Measurements from ENCODE around the gene JAGN1.
"Not testable (repeated sequence)": the region's sequence is repeated elsewhere in the genome, so short reads cannot be mapped to it uniquely, and the experiment has no call there.

Gene JAGN1

DNA sequence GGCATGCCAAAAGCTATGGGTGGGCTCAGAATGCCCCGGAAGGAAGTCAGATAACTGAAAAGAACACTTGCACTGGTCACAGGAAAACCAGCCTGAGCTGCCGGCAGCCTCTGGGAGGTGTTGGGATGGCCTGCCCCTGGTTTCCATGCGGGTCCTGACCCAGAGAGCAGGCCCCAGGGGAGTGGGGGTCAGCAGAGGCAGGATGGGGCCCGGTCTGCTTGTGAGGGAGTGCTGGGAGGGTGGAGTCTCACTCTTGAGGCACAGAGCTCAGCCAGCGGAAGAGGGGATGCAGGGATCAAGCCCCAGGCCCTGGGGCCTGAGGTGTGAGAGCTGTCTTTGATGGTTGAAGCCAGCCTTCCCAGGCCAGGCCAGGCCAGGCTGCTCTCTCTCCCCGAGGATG is 44.2 kb upstream of the JAGN1 start:
- Histone ChIP-seq H3K27me3 (ENCODE audit: control insufficient read depth, low read length) (no peaks in the 10 kb centered on the region), H4K20me1 (ENCODE audit: control insufficient read depth, insufficient read depth, low read depth, low read length) (no peaks in the 10 kb centered on the region), H3K27ac (ENCODE audit: low read depth, low read length) (no peak overlapping the region), H3K36me3 (ENCODE audit: control insufficient read depth, low read length) (peaks cover 19% of the 10 kb centered on the region), H3K9me3 (ENCODE audit: control insufficient read depth, insufficient read depth, low read length) (no peaks in the 10 kb centered on the region), H3F3A (ENCODE audit: control insufficient read depth, insufficient read depth) (no peaks in the 10 kb centered on the region), H3K9me2 (replicated peaks; ENCODE audit: control insufficient read depth, low read length) (no peaks in the 10 kb centered on the region), H3K4me3 (ENCODE audit: low read length) (no peak overlapping the region), H3K4me2 (ENCODE audit: low read length) (no peak overlapping the region), H3K79me2 (ENCODE audit: control insufficient read depth, low read length) (peaks cover 18% of the 10 kb centered on the region), H3K4me1 (ENCODE audit: control insufficient read depth, low read length) (peaks cover 13% of the 10 kb centered on the region)
- TF ChIP-seq CTCF (IDR thresholded peaks at IDR 0.05; ENCODE audit: low read depth, low read length, poor library complexity, severe bottlenecking) (no peak), EZH2phosphoT487 (IDR thresholded peaks at IDR 0.05; ENCODE audit: borderline replicate concordance, low read length) (no peak)

GRCh38 chr3:9846931-9847488 is 43.4 kb upstream of the JAGN1 start:
- Histone ChIP-seq H3K4me3 (ENCODE audit: low read length) (no peak overlapping the region), H3K27me3 (ENCODE audit: control insufficient read depth, low read length) (no peaks in the 10 kb centered on the region), H3F3A (ENCODE audit: control insufficient read depth, insufficient read depth) (no peaks in the 10 kb centered on the region), H3K4me2 (ENCODE audit: low read length) (no peak overlapping the region), H3K79me2 (ENCODE audit: control insufficient read depth, low read length) (peaks cover 17% of the 10 kb centered on the region), H3K9me2 (replicated peaks; ENCODE audit: control insufficient read depth, low read length) (no peaks in the 10 kb centered on the region), H3K36me3 (ENCODE audit: control insufficient read depth, low read length) (peaks cover 11% of the 10 kb centered on the region), H3K27ac (ENCODE audit: low read depth, low read length) (no peak overlapping the region), H4K20me1 (ENCODE audit: control insufficient read depth, insufficient read depth, low read depth, low read length) (no peaks in the 10 kb centered on the region), H3K9me3 (ENCODE audit: control insufficient read depth, insufficient read depth, low read length) (no peaks in the 10 kb centered on the region), H3K4me1 (ENCODE audit: control insufficient read depth, low read length) (peaks cover 13% of the 10 kb centered on the region)
- no peak for TF ChIP-seq EZH2phosphoT487 (IDR thresholded peaks at IDR 0.05; ENCODE audit: borderline replicate concordance, low read length)
- no peak for TF ChIP-seq CTCF (IDR thresholded peaks at IDR 0.05; ENCODE audit: low read depth, low read length, poor library complexity, severe bottlenecking)

DNA sequence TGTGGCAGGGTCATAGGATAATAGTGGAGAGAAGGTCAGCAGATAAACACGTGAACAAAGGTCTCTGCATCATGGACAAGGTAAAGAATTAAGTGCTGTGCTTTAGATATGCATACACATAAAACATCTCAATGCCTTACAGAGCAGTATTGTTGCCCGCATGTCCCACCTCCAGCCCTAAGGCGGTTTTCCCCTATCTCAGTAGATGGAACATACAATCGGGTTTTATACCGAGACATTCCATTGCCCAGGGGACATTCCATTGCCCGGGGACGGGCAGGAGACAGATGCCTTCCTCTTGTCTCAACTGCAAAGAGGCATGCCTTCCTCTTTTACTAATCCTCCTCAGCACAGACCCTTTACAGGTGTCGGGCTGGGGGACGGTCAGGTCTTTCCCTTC is 42.5 kb upstream of the JAGN1 start:
- not testable (repeated sequence) for H4K20me1 ChIP-seq (ENCODE audit: control insufficient read depth, insufficient read depth, low read depth, low read length); H3K9me2 ChIP-seq (replicated peaks; ENCODE audit: control insufficient read depth, low read length); H3K4me1 ChIP-seq (ENCODE audit: control insufficient read depth, low read length); H3K9me3 ChIP-seq (ENCODE audit: control insufficient read depth, insufficient read depth, low read length); H3K4me3 ChIP-seq (ENCODE audit: low read length); H3K4me2 ChIP-seq (ENCODE audit: low read length); H3K27ac ChIP-seq (ENCODE audit: low read depth, low read length); H3K27me3 ChIP-seq (ENCODE audit: control insufficient read depth, low read length); H3K36me3 ChIP-seq (ENCODE audit: control insufficient read depth, low read length); H3F3A ChIP-seq (ENCODE audit: control insufficient read depth, insufficient read depth); H3K79me2 ChIP-seq (ENCODE audit: control insufficient read depth, low read length)

- H3K4me1 ChIP-seq (ENCODE audit: control insufficient read depth, low read length); H3K9me3 ChIP-seq (ENCODE audit: control insufficient read depth, insufficient read depth, low read length); H3K4me2 ChIP-seq (ENCODE audit: low read length); H3K36me3 ChIP-seq (ENCODE audit: control insufficient read depth, low read length); H3K4me3 ChIP-seq (ENCODE audit: low read length); H4K20me1 ChIP-seq (ENCODE audit: control insufficient read depth, insufficient read depth, low read depth, low read length); H3F3A ChIP-seq (ENCODE audit: control insufficient read depth, insufficient read depth); H3K79me2 ChIP-seq (ENCODE audit: control insufficient read depth, low read length); H3K27ac ChIP-seq (ENCODE audit: low read depth, low read length); H3K27me3 ChIP-seq (ENCODE audit: control insufficient read depth, low read length); H3K9me2 ChIP-seq (replicated peaks; ENCODE audit: control insufficient read depth, low read length): not testable (repeated sequence)
- TF ChIP-seq CTCF (IDR thresholded peaks at IDR 0.05; ENCODE audit: low read depth, low read length, poor library complexity, severe bottlenecking): peak; percentile 56
These were observed 41.5 kb upstream of the JAGN1 start for GRCh38 chr3:9848860-9849259.

DNA sequence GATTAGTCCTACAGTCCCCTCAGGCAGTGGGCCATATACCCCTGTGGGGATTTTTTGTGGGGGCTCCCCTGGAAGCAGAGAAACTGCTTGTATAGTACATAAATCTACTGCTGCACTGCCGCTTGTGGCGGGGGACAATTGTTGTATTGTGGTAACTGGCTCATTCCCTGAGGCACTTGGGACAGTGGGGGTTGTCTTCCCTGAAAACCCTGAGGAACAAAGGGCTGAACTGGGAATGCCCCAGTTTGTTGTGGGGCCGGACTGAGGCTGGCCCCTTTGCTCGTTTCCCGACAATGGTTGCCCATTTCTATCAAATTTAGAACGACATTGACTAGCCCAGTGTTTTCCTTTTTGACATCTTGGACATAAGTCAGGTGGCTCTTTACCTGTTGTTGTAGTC is 39.0 kb upstream of the JAGN1 start:
- H3K9me3 ChIP-seq (ENCODE audit: control insufficient read depth, insufficient read depth, low read length); H3K4me1 ChIP-seq (ENCODE audit: control insufficient read depth, low read length); H3K79me2 ChIP-seq (ENCODE audit: control insufficient read depth, low read length); H3K27ac ChIP-seq (ENCODE audit: low read depth, low read length); H4K20me1 ChIP-seq (ENCODE audit: control insufficient read depth, insufficient read depth, low read depth, low read length); H3K36me3 ChIP-seq (ENCODE audit: control insufficient read depth, low read length); H3K9me2 ChIP-seq (replicated peaks; ENCODE audit: control insufficient read depth, low read length); H3K4me3 ChIP-seq (ENCODE audit: low read length); H3F3A ChIP-seq (ENCODE audit: control insufficient read depth, insufficient read depth); H3K27me3 ChIP-seq (ENCODE audit: control insufficient read depth, low read length); H3K4me2 ChIP-seq (ENCODE audit: low read length): not testable (repeated sequence)

GRCh38 chr3:9851926-9852325 is 38.5 kb upstream of the JAGN1 start:
- not testable (repeated sequence) for H3F3A ChIP-seq (ENCODE audit: control insufficient read depth, insufficient read depth); H3K27ac ChIP-seq (ENCODE audit: low read depth, low read length); H3K79me2 ChIP-seq (ENCODE audit: control insufficient read depth, low read length); H3K9me3 ChIP-seq (ENCODE audit: control insufficient read depth, insufficient read depth, low read length); H3K4me2 ChIP-seq (ENCODE audit: low read length); H3K9me2 ChIP-seq (replicated peaks; ENCODE audit: control insufficient read depth, low read length); H3K36me3 ChIP-seq (ENCODE audit: control insufficient read depth, low read length); H4K20me1 ChIP-seq (ENCODE audit: control insufficient read depth, insufficient read depth, low read depth, low read length); H3K27me3 ChIP-seq (ENCODE audit: control insufficient read depth, low read length); H3K4me3 ChIP-seq (ENCODE audit: low read length); H3K4me1 ChIP-seq (ENCODE audit: control insufficient read depth, low read length)
